HG03565 (cell line): ENCODE data around the gene XYLT1.
"Not testable (repeated sequence)": the region's sequence is repeated elsewhere in the genome, so short reads cannot be mapped to it uniquely, and the experiment has no call there.

ENCODE experiments used
- ATAC-seq: cut with Tn5 transposase; IDR thresholded peaks from one replicate; pipeline ENCODE4 v1.9.1; 2021; ENCODE audit warnings: mild to moderate bottlenecking, moderate library complexity; ENCODE audit not compliant: unreplicated experiment

Gene XYLT1

DNA sequence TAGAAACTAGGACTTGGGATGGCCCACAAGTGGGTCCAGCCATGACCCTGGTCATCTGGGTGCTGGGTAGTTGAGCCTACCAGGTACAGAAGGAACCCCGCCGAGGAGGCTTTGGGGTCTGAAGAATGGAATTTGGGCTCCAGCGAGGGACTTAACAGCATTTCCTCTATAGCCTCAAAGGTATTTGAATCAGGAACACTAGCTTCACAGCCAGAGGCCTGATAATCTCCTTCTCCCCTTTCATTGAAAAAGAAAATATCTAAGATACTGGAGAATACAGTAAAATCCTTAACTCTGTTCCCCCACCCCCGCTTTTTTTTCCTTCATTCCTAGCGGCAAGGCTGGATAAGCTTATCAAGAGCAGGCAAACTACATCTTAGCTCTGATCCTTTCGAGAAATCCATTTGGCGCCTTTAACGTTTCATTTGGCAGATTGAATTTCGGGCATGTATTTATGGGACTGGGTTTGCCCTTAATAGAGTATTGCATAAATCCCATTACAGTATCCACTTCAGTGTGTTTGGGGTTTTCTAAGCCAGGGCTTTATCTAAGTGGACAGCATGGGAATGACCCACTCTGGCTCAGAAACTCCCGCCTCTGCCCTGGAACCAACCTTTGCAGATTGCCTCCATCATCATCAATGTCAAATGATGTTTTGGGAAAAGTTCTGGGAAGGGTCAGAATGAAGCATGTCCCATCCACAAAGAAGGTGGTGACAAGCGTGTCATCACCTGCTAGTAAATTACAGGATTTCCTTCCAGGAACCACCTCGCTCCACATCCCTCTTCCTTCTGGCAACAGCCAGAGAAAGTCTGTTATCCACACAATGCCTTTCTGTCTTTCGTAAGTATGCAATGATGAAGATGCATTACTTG lies 36.9 kb downstream of the XYLT1 start:
- no peak for ATAC-seq

DNA sequence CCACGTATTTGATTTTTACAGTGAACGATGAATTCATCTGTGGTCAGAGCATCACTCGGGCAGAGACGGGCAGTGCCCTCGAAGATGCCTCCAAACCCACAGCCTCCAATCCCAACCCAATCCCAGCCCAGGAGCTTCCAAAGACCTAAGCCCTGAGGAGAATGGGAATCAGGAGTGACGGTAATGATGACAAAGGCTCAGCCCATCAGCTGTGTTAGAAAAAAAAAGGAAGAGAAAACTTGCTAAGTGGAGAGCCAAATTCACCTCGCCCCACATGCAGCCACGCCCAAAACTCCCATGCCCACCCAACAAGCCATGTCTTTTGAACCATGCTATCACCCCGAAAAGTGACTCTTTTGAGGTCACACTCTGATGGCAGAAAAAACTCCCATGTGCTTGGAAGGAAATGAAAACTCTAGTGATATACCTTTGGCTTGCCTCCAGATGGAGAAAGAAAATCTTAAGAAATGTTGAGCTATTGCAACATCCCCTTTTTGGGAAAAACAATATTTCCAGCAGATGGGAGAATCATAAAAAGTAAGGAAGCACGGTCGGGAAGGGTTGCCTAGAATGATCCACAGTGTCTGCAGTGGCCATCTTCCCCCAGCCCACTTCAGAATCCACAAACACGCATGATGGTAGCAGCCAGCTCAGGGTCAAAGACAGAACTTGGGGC lies 37.7 kb downstream of the XYLT1 start:
- no peak for ATAC-seq

DNA sequence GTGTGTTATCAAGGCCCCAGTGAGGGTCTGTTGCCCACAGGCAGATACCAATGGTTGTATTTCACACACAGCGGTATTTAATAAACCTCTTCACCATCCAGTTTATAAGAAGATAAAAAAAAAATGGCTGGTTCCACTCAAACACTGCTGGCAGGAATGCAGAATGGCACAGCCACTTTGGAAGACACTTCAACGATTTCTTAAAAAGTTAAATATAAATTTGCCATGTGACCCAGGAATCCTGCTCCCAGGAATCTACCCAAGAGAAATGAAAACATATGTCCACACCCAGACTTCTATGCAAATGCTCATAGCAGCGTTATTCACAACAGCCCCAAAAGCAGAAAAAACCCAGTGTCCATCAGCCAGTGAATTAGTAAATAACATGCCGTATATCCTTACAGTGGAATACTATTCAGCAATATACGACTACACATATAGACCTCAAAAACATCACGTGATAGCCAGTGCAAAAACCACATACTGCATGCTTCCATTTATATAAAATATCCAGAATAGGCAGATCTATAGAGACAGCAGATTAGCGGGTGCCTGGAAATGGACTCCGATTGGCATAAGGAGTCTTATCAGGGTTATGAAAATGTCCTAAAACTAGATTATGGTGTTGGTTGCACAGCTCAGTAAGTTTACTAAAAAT lies 38.7 kb downstream of the XYLT1 start:
- no peak for ATAC-seq

DNA sequence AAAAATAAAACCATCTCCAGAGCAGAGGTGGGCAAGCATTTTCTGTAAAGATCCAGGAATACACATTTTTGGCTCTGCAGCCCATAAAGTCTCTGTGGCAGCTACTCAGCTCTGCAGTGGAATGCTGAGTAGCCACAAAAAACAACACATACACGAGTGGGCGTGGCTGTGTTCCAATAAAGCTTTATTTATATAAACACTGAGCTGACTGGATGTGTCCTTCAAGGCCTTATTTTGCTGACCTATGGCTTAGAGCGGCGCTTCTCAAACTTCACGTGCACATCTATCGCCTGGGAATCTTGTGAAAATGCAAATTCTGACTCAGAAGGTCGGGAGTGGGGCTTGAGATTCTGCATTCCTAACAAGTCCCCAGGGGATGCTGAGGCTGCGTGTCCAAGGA lies 39.7 kb downstream of the XYLT1 start:
- no peak for ATAC-seq

DNA sequence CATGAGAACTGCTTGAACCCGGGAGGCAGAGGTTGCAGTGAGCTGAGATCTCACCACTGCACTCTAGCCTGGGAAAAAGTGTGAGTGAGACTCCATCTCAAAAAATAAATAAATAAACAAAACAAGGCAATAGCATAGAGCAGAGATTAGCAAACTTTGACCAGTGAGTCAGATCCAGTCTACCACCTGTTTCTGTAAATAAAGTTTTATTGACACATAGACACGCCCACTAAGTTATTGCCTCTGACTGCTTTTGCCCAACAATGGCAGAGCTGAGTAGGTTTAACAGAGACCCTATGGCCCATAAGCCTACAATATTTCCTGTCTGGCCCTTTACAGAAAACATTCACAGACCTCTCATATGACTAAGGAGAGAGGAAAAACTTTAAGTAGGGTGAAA lies 44.3 kb downstream of the XYLT1 start:
- no peak for ATAC-seq

DNA sequence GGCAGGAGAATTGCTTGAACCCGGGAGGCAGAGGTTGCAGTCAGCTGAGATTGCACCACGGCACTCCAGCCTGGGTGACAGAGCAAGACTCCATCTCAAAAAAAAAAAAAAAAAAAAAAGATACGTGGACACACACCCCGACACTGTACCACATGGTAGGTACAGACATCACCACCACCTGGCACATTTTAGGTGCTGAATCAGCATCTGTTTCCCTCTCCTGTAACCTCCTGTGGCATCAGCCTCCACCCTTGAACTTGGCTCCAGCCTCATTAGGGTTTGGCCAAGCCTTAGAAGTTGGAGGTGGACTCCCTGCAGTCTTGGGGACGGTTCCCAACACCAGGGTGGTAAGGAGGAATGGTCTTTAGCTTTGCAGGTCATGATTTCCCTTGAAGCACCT lies 46.0 kb downstream of the XYLT1 start:
- ATAC-seq, result no peak

DNA sequence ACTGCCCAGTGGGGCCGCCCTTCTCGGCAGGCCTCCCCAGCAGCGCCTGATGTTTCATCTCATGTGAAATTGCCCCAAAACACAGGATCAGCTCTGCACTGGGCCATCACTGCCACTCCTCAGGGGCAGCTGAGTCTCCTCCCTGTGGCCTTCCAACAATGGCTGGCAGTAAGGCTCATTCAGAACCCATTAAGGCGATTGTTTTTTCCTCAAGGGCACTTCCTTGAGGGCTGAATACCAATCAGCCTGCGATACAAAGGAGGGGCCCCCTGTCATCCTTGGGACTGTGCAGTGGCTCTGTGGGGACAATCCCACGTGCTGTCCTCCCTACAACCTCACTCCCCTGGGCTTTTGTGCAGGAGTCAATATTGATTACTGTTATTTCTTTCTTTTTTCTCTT lies 47.5 kb downstream of the XYLT1 start:
- no peak for ATAC-seq

DNA sequence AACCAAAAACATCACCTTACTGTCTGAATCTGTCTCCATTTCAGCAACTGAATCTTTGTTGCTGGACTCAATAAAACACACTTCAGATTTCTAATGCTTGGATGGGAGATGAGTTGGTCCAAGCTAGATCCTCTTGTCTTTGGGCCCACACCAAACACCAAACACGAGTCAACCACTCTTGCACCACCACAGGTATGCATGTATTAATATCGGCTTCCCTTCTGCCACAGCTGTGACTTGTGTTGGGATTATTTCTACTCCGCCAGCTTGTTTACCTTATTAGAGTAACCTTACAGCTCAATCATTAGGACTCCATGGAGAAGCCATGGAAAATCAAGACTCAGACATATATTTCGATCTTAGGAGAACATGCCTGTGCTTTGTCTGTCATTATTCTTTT lies 49.9 kb downstream of the XYLT1 start:
- ATAC-seq, result no peak

DNA sequence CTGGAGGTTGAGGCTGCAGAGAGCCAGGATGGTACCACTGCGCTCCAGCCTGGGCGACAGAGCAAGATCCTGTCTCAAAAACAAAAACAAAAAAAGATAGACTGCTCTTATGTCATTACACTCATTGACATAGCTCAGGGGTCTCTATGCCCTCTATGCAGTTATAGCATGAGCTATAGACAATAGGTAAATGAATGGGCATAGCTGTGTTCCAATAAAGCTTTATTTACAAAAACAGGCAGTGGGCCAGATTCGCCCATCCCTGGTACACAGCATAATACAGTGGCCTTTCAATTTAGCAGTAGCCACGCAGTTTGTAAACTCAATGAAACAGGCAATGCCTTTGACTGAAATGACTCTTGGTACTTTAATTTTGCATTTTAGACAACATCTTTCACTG lies 51.5 kb downstream of the XYLT1 start:
- no peak for ATAC-seq

DNA sequence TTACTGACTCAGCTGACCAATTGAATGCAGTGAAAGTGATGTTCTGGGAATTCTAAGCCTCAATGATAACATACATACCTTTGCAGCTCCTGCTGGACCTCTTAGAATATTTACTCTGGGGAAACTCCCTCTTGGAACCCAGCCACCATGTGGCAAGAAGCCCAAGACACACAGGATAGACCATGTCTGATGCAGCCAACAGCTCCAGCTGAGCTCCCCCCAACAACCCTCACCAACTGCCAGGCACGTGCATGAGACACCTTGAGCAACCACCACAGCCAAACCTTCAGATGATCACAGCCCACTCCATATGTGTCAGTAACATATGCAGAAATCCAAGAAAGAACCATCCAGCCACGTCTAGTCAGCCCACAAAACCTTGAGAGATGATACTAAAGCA lies 53.0 kb downstream of the XYLT1 start:
- ATAC-seq, result no peak

DNA sequence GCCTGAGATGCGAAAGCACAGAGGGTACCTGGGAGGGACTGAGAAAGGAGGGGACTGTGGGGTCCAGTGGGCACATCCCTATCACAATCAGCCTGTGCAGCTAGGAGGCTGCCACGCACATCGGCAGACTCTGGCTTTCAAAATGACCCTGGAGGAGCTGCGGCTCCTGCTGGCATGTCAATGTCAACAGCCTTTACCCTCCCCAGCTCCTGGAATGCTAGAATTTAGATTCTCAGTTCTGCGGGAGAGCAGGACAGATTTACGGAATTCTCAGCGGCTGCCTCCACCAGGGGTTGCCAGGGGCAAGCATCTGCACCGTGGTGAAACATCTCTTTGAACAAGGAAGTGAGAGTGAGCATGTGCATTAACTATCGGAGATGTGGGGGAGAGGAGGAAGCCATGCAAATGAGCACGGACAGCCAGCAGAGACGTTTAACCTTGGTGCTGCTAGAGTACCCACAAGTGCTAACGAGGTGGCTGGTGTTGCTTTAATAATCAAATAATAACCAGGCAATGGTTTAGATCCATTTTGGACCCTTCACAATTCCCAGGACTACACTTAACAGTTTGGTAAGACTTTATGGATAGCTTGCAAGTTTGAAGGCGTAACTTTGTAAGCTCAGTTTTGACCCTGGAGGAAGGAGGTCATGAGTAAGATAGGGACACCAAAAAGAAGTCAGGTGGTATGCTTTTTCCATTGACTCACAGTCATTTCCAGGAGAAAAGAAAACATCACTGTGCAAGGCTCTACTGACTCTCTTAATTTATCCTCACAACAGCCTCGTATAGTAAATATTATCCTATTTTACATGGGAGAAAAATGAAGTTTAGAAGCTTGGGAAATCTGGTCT lies 54.1 kb downstream of the XYLT1 start:
- ATAC-seq, result peak; percentile 89

DNA sequence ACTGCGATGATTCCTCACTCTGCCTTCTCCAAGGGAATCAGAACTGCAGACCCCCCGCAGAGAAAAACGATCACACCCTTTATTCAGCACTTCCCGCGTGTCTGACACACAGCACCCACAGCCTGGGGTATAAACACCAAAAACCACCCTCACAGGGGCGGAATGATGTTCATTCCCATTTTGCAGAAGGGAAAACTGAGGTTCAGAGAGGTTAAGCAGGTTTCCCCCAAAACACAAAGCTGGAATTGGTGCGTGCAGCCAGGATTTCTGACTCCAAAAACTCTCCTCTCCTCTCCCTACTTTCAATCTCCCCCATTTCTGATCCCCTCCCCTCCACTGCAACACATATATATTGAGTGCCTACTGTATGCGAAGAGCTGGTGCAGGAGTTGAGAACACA lies 55.8 kb downstream of the XYLT1 start:
- no peak for ATAC-seq

DNA sequence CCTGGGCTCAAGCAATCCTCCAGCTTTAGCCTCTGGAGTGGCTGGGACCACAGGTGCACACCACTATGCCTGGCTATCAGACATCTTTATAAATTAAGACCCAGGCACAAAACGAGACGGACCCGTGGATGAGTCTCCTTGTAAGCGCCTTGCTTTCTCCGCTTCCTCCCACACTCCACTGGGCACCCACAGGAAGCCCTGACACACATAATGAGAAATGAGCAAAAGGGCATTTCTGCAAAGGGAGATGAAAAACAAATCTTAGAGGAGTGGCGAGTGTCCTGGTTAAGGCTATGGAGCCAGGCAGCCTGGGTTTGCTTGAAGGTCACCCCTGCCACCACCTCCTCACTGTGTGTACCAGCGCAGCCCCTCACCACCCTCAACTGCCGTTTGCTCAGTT lies 56.3 kb downstream of the XYLT1 start:
- ATAC-seq, result no peak

DNA sequence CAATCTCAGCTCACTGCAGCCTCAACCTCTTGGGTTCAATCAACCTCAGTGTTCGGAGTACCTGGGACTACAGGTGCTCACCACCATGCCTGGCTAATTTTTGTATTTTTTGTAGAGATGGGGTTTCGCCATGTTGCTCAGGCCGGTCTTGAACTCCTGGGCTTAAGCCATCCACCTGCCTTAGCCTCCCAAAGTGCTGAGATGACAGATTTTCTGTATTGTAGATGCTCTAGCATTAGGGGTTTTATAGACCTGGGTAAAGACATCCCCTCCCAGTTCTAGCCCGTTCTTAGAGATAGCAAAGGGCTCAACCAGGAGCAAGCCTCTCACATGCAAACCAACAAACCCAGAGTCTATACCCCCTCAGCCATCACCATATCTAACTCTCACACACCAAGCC lies 57.3 kb downstream of the XYLT1 start:
- no peak for ATAC-seq

DNA sequence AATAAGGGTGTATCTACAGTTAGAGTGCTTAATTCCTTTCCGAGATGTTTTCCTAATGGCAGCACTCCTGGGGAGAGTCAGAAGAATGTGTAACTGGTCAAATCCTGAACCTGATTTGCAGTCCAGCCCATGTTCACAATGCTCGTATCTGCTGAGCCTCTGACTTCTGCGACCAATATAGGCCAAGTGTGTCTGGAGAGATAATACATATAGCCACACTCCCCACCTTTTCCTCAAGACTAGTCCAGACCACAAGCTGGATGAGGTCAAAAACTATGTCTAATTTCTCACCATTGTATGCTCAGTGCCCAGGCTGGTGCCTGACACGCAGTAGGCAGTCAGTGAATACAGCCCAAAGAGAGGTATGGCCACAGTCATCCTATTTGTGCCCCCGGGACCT lies 58.0 kb downstream of the XYLT1 start:
- no peak for ATAC-seq

DNA sequence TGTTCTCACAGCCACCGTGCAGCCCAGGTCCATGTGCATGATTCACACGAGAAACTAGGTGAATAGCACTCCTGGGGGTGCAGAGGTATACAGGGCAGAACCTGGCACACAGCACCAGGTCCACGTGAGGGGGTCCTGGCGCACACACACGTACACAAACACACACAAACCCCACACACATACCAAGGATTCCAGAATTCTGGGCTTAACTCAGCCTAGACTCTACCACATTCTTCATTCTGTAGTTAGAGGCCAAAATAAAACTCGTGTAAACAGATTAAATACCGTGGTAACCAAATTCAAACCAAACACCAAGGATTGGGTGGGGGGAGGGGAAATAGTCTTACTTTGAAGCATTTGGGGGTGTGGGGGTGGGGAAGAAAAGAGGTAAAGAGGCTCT lies 58.5 kb downstream of the XYLT1 start:
- no peak for ATAC-seq

DNA sequence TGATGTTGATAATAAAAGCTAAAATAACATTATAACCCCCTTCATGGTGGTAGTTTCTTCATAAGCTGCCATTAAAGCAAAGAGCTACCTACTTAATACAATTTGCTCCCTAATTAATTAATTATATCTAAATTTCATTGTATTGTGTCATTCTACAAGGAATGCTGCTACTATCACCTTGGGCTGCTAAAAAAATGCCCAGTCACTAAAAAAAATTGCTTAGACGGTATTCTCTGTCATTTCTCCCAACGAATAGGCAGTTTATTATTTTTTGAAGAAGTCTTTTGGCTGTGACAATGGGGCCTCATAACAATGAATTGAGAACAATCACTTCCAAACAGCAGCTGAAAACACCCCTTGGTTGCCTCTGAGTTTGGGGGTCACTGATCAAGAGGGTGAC lies 59.5 kb downstream of the XYLT1 start:
- no peak for ATAC-seq

DNA sequence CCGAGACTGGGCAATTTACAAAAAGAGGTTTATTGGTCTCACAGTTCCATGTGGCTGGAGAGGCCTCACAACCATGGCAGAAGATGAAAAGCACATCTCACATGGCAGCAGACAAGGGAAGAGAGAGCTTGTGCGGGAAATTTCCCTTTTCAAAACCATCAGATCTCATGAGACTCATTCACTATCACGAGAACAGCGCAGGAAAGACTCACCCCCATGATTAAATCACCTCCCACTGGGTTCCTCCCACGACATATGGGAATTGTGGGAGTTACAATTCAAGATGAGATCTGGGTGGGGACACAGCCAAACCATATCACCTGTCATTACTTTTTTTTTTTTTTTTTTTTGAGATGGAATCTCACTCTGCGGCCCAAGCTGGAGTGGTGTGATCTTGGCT lies 60.4 kb downstream of the XYLT1 start:
- not testable (repeated sequence) for ATAC-seq

DNA sequence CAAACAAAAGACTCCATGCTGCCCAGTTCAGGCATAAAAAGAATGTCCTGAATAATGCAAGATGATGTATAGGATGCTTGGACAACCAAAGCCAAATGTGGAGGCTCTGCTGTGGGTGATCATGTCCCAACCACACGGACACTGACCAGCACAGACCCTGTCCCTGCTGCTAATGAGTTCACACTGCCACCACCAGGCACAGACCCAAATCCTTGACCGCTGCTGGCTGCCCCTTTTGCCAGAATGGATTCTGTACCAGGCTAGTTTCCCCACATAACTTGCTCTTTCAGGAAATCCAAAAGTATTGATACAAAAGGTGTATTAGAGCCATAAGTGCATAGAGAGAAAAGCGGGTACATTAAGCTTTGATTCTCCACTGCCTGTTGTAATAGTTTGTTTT lies 60.9 kb downstream of the XYLT1 start:
- no peak for ATAC-seq

DNA sequence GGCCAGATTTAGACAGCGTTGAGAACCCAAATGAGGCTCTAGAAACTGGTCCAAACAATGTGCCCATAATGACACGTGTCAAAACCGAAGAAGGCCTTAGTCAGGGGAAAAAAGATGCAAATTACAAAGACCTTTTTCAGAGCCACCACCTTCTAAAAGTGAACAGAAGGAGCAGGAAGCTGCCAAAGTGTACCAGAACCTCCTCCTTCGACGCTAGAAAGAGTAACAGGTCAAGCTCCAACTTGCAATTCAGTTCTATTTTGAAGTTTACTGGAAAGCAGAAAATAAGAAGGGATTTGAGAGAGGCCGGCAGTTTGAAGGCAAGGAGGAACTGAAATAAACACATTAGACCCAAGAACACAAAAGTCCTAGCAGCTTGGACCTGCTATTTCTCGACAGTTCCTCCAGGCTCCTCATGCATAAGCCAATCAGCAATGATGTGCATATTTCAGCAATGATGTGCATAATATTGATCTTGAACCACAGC lies 61.8 kb downstream of the XYLT1 start:
- no peak for ATAC-seq

DNA sequence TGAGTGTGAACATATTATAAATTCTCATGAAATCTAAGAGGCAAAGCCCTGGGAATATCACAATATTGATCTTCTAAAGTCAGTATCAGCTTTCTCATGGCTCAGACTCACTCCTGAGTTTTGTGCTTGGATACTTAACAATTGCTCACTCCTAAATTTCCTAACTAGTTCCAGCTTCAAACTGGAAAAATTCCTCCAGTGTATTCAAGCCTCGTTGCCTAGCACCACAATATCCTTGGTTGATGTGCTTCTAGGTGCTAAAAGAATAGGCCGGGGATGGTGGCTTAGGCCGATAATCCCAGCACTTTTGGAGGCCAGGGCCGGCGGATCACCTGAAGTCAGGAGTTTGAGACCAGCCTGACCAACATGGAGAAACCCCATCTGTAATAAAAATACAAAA lies 62.5 kb downstream of the XYLT1 start:
- ATAC-seq, result no peak
